ENCODE measurements around the gene RAB33A. TPM values are rescaled to one million over a fixed set of nuclear protein-coding genes. Genes with fewer than 3 reads are reported as not detected.

The RAB33A gene
- polyA plus RNA-seq, 3 donors: 0.13 to 2.1 (median 1.6) TPM

GRCh38 chrX:130204647-130205046 lies 32.9 kb downstream of the RAB33A start:
- Histone ChIP-seq H2AFZ (ENCODE audit: insufficient read depth, low read depth, low read length, poor library complexity, severe bottlenecking) (no peak overlapping the region), H3K4me3 (replicated peaks in 1 of 3; ENCODE audit: low read depth in 2 of 3, low read length in 3 of 3) (no peak overlapping the region), H3K27ac (ENCODE audit: low read depth in 1 of 2, low read length in 2 of 2) (no peak overlapping the region), H3K36me3 (replicated peaks in 1 of 2; ENCODE audit: control insufficient read depth in 1 of 2, insufficient read depth in 2 of 2, low read length in 2 of 2) (peaks cover 0 to 7% of the 10 kb centered on the region in 2 donors), H3K9ac (ENCODE audit: insufficient read depth, low read length, poor library complexity, severe bottlenecking) (no peak overlapping the region), H3K4me1 (ENCODE audit: control insufficient read depth in 1 of 2, insufficient read depth in 2 of 2, low read length in 2 of 2) (no peaks in the 10 kb centered on the region), H3K4me2 (replicated peaks; ENCODE audit: extremely low read depth, low read length, poor library complexity, severe bottlenecking) (no peak overlapping the region), H3K79me2 (ENCODE audit: insufficient read depth, low read length) (no peaks in the 10 kb centered on the region), H4K20me1 (ENCODE audit: insufficient read depth, low read length) (no peaks in the 10 kb centered on the region), H3K27me3 (ENCODE audit: control insufficient read depth in 2 of 2, insufficient read depth in 2 of 2, low read length in 2 of 2) (no peaks in the 10 kb centered on the region), H3K9me3 (replicated peaks in 1 of 2; ENCODE audit: control insufficient read depth in 1 of 2, insufficient read depth in 1 of 2, low read length in 2 of 2) (no peaks in the 10 kb centered on the region)
- TF ChIP-seq, protein P1, sequence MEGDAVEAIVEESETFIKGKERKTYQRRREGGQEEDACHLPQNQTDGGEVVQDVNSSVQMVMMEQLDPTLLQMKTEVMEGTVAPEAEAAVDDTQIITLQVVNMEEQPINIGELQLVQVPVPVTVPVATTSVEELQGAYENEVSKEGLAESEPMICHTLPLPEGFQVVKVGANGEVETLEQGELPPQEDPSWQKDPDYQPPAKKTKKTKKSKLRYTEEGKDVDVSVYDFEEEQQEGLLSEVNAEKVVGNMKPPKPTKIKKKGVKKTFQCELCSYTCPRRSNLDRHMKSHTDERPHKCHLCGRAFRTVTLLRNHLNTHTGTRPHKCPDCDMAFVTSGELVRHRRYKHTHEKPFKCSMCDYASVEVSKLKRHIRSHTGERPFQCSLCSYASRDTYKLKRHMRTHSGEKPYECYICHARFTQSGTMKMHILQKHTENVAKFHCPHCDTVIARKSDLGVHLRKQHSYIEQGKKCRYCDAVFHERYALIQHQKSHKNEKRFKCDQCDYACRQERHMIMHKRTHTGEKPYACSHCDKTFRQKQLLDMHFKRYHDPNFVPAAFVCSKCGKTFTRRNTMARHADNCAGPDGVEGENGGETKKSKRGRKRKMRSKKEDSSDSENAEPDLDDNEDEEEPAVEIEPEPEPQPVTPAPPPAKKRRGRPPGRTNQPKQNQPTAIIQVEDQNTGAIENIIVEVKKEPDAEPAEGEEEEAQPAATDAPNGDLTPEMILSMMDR (IDR thresholded peaks at IDR 0.05): no peak
- no CpG with 5 or more reads among the region's 1 CpG for WGBS (ENCODE audit: insufficient coverage)
- intact Hi-C loops (cut with micrococcal nuclease): no loop called here
- peaks cover 0 to 14% (median 0%) of the 10 kb centered on the region in 3 donors for H3K27me3 Mint-ChIP-seq (ENCODE audit: low read depth in 3 of 3)
- no peak overlapping the region for H3K27ac Mint-ChIP-seq
- DNase-seq: no peak
- H3K9me3 Mint-ChIP-seq: no peaks in the 10 kb centered on the region
- H3K4me3 Mint-ChIP-seq: no peak overlapping the region
- H3K36me3 Mint-ChIP-seq: peaks cover 13 to 20% of the 10 kb centered on the region in 2 donors
- no peaks in the 10 kb centered on the region for H3K4me1 Mint-ChIP-seq

- peaks cover 10 to 19% of the 10 kb centered on the region in 2 donors for H3K36me3 ChIP-seq (replicated peaks in 1 of 2; ENCODE audit: control insufficient read depth in 1 of 2, insufficient read depth in 2 of 2, low read length in 2 of 2)
- H3K27me3 ChIP-seq (ENCODE audit: control insufficient read depth in 2 of 2, insufficient read depth in 2 of 2, low read length in 2 of 2): no peaks in the 10 kb centered on the region
Measured at GRCh38 chrX:130211415-130212186, 39.8 kb downstream of the RAB33A start.

More at GRCh38 chrX:130211415-130212186, 39.8 kb downstream of the RAB33A start:
- no peak for DNase-seq
- Histone ChIP-seq H3K9me3 (replicated peaks in 1 of 2; ENCODE audit: control insufficient read depth in 1 of 2, insufficient read depth in 1 of 2, low read length in 2 of 2) (no peaks in the 10 kb centered on the region), H3K79me2 (ENCODE audit: insufficient read depth, low read length) (no peaks in the 10 kb centered on the region), H3K4me1 (ENCODE audit: control insufficient read depth in 1 of 2, insufficient read depth in 2 of 2, low read length in 2 of 2) (no peaks in the 10 kb centered on the region), H3K9ac (ENCODE audit: insufficient read depth, low read length, poor library complexity, severe bottlenecking) (no peak overlapping the region), H3K4me3 (replicated peaks in 1 of 3; ENCODE audit: low read depth in 2 of 3, low read length in 3 of 3) (no peak overlapping the region), H3K4me2 (replicated peaks; ENCODE audit: extremely low read depth, low read length, poor library complexity, severe bottlenecking) (no peak overlapping the region), H4K20me1 (ENCODE audit: insufficient read depth, low read length) (no peaks in the 10 kb centered on the region), H2AFZ (ENCODE audit: insufficient read depth, low read depth, low read length, poor library complexity, severe bottlenecking) (no peak overlapping the region), H3K27ac (ENCODE audit: low read depth in 1 of 2, low read length in 2 of 2) (no peak overlapping the region)
- WGBS (ENCODE audit: insufficient coverage): no CpG with 5 or more reads among the region's 4 CpGs
- H3K9me3 Mint-ChIP-seq: no peaks in the 10 kb centered on the region
- peaks cover 21 to 37% of the 10 kb centered on the region in 2 donors for H3K36me3 Mint-ChIP-seq
- H3K27ac Mint-ChIP-seq: peak overlapping the region in 1 of 7 donors; percentile 5
- H3K27me3 Mint-ChIP-seq (ENCODE audit: low read depth in 3 of 3): peaks cover 0 to 4% (median 0%) of the 10 kb centered on the region in 3 donors
- H3K4me3 Mint-ChIP-seq: no peak overlapping the region
- intact Hi-C loops (cut with micrococcal nuclease): no loop called here
- H3K4me1 Mint-ChIP-seq: no peaks in the 10 kb centered on the region
- TF ChIP-seq, protein P1 (IDR thresholded peaks at IDR 0.05): no peak
